Lung (tissue), 12 donors: Measurements from ENCODE around the gene POLR3G. TPM values are rescaled to one million over a fixed set of nuclear protein-coding genes. Genes with fewer than 3 reads are reported as not detected.

Experiments used
- ATAC-seq: fragments of 200-7000 bp; cut with Tn5 transposase; one replicate; pipeline ENCODE4 v1.9.1; 2020; ENCODE audit warnings: moderate number of reproducible peaks; ENCODE audit not compliant: insufficient read depth, low FRiP score
- DNase-seq, 3 donors: peaks; one replicate each; pipeline ENCODE4 v3.0.0-alpha.2; 2013 to 2017
- H3K27ac ChIP-seq, 2 donors: one replicate each; pipeline ENCODE4 v1.5.1; 2013; ENCODE audit warnings: mild to moderate bottlenecking in 2 of 2, moderate library complexity in 2 of 2, control low read depth in 1 of 2, inconsistent platforms in 1 of 2, low read depth in 1 of 2, low read length in 1 of 2
- H3K27me3 ChIP-seq, 3 donors: one replicate each; pipeline ENCODE4 v1.5.1; 2013; ENCODE audit warnings: low read length in 2 of 3; ENCODE audit not compliant: control insufficient read depth in 3 of 3, insufficient read depth in 3 of 3
- H3K36me3 ChIP-seq, 4 donors: one replicate each; pipeline ENCODE4 v1.5.1; 2013; ENCODE audit warnings: low read length in 4 of 4, mild to moderate bottlenecking in 1 of 4, moderate library complexity in 1 of 4; ENCODE audit not compliant: control insufficient read depth in 4 of 4, insufficient read depth in 4 of 4
- H3K4me1 ChIP-seq, 5 donors: one replicate each; pipeline ENCODE4 v1.5.1; 2013; ENCODE audit warnings: low read length in 5 of 5, mild to moderate bottlenecking in 2 of 5, moderate library complexity in 1 of 5; ENCODE audit not compliant: control insufficient read depth in 5 of 5, insufficient read depth in 5 of 5
- H3K4me3 ChIP-seq: one replicate; pipeline ENCODE4 v1.5.1; 2013; ENCODE audit warnings: mild to moderate bottlenecking, control low read depth, moderate library complexity
- H3K9ac ChIP-seq, 2 donors: one replicate each; pipeline ENCODE4 v1.5.1; 2013; ENCODE audit warnings: low read length in 2 of 2, control low read depth in 1 of 2; ENCODE audit not compliant: insufficient read depth in 1 of 2
- H3K9me3 ChIP-seq, 4 donors: one replicate each; pipeline ENCODE4 v1.5.1; 2013; ENCODE audit warnings: low read length in 3 of 4, mild to moderate bottlenecking in 1 of 4, moderate library complexity in 1 of 4; ENCODE audit not compliant: control insufficient read depth in 4 of 4, insufficient read depth in 3 of 4
- CTCF ChIP-seq: IDR thresholded peaks from 2 replicates; pipeline ENCODE4 v1.5.1; 2012; ENCODE audit warnings: mild to moderate bottlenecking; ENCODE audit errors: control extremely low read depth, extremely low read depth
- WGBS, 2 donors: extraction: QIAGEN DNeasy Blood & Tissue Kit; methylation state at CpG; one replicate each; pipeline ENCODE4 v1.1.7; 2013; 5-methylcytosine and 5-hydroxymethylcytosine counted together
- polyA plus RNA-seq, 2 donors: library from polyadenylated mRNA; stranded (reverse); fragments of 200-250 nt; gene quantifications; one replicate each; pipeline ENCODE4 v1.2.1, GENCODE V29; 2013
- total RNA-seq, 2 donors: library from RNA; depleted of rRNA in 1 of 2; stranded (reverse); fragments of >200 nt in 1 of 2; gene quantifications; one replicate each; pipeline ENCODE4 v1.2.1, GENCODE V29; 2014 to 2021
- donor health status: control.
- donor health status: control.
- donor health status: Bipolar disorder and iron deficiency.
- donor health status: healthy.
- donor health status: DM: yes; HTN: yes; CAD: no.

POLR3G gene
- total and polyA plus RNA-seq, 4 donors, result 1.1 to 1.3 (median 1.3) TPM

GRCh38 chr5:90549223-90549622, 74.6 kb downstream of the POLR3G start:
- ATAC-seq (no peak), DNase-seq (no peak)
- TF ChIP-seq CTCF, result no peak
- peaks cover 0 to 7% (median 3%) of the 10 kb centered on the region in 3 donors for H3K27me3 ChIP-seq
- no peak overlapping the region for H3K4me3 ChIP-seq
- no peaks in the 10 kb centered on the region for H3K9me3 ChIP-seq
- no peaks in the 10 kb centered on the region for H3K36me3 ChIP-seq
- no peaks in the 10 kb centered on the region for H3K4me1 ChIP-seq
- H3K27ac ChIP-seq, result no peak overlapping the region
- H3K9ac ChIP-seq, result no peak overlapping the region

- H3K9me3 ChIP-seq, result no peaks in the 10 kb centered on the region
- TF ChIP-seq CTCF, result no peak
- peaks cover 0 to 7% (median 3%) of the 10 kb centered on the region in 3 donors for H3K27me3 ChIP-seq
- no peaks in the 10 kb centered on the region for H3K4me1 ChIP-seq
- ATAC-seq (no peak), DNase-seq (no peak)
- H3K36me3 ChIP-seq, result no peaks in the 10 kb centered on the region
- 39 to 65% methylated on average over 2 of the region's 2 CpGs for WGBS, 2 donors
- H3K4me3 ChIP-seq, result no peak overlapping the region
- H3K27ac ChIP-seq, result no peak overlapping the region
- no peak overlapping the region for H3K9ac ChIP-seq
Observed at GRCh38 chr5:90549729-90550275, 75.1 kb downstream of the POLR3G start.

- H3K27me3 ChIP-seq, result peaks cover 0 to 3% (median 3%) of the 10 kb centered on the region in 3 donors
- TF ChIP-seq CTCF, result no peak
- DNase-seq (no peak), ATAC-seq (no peak)
- H3K9me3 ChIP-seq, result no peaks in the 10 kb centered on the region
- WGBS, 2 donors, result 44 to 68% methylated on average over 3 of the region's 3 CpGs
- H3K36me3 ChIP-seq, result no peaks in the 10 kb centered on the region
- H3K9ac ChIP-seq, result no peak overlapping the region
- no peaks in the 10 kb centered on the region for H3K4me1 ChIP-seq
- no peak overlapping the region for H3K27ac ChIP-seq
- no peak overlapping the region for H3K4me3 ChIP-seq
Observed at GRCh38 chr5:90550963-90551362, 76.3 kb downstream of the POLR3G start.

DNA sequence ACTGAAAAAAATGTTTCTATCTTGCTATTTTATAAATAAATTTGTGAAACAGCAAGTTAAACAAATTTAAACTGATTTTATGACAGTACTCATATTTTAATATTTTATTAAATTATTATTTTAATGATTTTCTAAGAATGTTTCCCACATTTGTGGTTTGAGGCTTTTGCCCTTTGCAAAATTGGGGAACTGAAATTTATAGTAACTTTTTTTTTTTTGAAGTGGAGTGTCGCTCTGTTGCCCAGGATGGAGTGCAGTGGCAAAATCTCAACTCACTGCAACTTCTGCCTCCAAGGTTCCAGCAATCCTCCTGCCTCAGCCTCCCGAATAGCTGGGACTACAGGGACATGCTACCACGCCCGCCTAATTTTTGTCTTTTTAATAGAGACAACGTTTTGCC, 76.7 kb downstream of the POLR3G start:
- no peak for TF ChIP-seq CTCF
- Histone ChIP-seq H3K9ac (no peak overlapping the region), H3K36me3 (no peaks in the 10 kb centered on the region), H3K4me3 (no peak overlapping the region), H3K27ac (no peak overlapping the region), H3K27me3 (peaks cover 0 to 7% (median 5%) of the 10 kb centered on the region in 3 donors), H3K4me1 (no peaks in the 10 kb centered on the region), H3K9me3 (no peaks in the 10 kb centered on the region)
- WGBS, 2 donors, result 76 to 82% methylated on average over 5 of the region's 5 CpGs
- ATAC-seq, result no peak
- no peak for DNase-seq
